Fibroblast of peridontal ligament (primary cell): ENCODE data around the gene RGS9.
"Not testable (repeated sequence)": the region's sequence is repeated elsewhere in the genome, so short reads cannot be mapped to it uniquely, and the experiment has no call there.

Experiments
- DNase-seq: peaks from one replicate; pipeline ENCODE4 v3.0.0-alpha.2; 2010; ENCODE audit errors: extremely low read depth

The RGS9 gene

GRCh38 chr17:65137021-65137939 lies at the start of gene RGS9:
TSS of gene RGS9 (plus strand) at chr17:65137370. CDS start at chr17:65137541, 171 bp downstream.
- peak; percentile 46 for DNase-seq

GRCh38 chr17:65088621-65089360 lies 48.4 kb upstream of the RGS9 start:
- DNase-seq: no peak

DNA sequence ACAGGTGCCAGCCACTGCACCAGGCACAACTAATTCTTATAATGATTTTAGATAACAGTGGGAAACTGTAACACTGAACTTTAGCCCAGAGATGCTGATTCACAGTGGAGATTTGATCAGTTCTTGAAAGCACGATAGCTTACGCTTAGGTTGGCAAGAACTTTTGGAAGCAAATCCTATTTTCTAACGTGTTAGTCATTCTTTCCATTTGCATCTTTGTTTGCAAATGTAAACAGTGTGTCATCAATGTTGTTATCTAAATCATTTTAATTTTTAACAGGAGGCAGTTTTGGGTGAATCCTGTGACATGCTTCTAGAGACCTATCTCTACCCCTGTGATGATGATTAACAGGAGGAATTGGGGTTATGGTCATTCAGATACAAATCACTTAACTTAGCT lies 44.9 kb upstream of the RGS9 start:
- peak; percentile 51 for DNase-seq

- DNase-seq: not testable (repeated sequence)
Measured at GRCh38 chr17:65092721-65093356, 44.3 kb upstream of the RGS9 start.

- no peak for DNase-seq
Measured at GRCh38 chr17:65093930-65094329, 43.2 kb upstream of the RGS9 start.

DNA sequence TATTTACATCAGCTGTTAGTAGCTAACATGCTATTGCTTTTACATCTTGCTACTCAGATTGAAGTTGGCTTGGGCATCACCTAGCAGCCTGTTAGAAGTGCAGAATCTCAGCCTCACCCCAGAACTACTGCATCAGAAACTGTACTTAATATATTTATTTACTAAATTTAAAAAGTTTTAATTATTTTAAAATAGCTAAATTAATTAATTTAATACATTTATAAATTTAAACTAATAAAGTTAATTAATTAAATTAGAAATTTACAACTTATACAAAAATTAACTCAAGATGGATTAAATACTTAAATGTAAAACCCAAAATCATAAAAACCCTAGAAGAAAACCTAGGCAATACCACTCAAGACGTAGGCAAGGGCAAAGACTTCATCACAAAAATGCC lies 41.7 kb upstream of the RGS9 start:
- DNase-seq: no peak

GRCh38 chr17:65096382-65096781 lies 40.8 kb upstream of the RGS9 start:
- not testable (repeated sequence) for DNase-seq

GRCh38 chr17:65097110-65097509 lies 40.1 kb upstream of the RGS9 start:
- no peak for DNase-seq

DNA sequence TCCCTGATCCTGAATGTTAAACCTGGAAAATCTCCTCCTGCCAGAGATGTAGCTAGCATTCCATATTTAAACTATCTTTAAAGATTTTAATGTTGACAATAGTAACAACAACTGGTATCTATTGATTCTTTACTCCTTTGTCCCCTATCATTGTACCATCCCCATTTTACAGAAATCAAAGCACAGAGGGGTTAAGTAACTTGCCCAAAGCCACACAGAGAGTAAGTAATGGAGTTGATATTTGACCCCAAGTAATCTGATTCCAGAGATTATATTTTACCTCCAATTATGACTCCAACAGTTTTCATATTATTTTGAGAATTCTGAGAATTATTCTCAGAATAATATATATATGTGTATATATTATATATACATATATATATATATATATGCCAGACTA lies 37.7 kb upstream of the RGS9 start:
- DNase-seq: no peak

- peak; percentile 89 for DNase-seq
Measured at GRCh38 chr17:65099941-65100315, 37.2 kb upstream of the RGS9 start.

GRCh38 chr17:65100316-65101140 lies 36.6 kb upstream of the RGS9 start:
- peak; percentile 78 for DNase-seq

DNA sequence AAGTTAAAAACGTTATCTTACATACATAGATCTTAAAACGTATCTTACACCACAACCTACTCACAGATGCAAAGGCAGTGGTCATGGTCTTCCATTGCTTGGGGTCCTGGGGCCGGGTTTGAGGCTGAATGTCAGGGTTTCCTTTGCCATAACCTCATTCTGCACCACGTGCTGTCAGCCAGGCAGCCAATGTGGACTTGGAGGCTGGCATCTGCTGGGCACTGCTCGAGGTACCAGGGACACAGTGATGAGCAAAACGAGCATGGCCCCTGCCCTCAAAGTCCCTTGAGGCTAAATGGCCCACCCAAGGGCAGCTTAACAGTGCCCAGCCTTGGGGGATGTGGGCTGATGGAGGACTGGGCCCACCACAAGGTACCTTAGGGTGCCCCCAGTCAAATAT lies 35.8 kb upstream of the RGS9 start:
- DNase-seq: no peak

DNA sequence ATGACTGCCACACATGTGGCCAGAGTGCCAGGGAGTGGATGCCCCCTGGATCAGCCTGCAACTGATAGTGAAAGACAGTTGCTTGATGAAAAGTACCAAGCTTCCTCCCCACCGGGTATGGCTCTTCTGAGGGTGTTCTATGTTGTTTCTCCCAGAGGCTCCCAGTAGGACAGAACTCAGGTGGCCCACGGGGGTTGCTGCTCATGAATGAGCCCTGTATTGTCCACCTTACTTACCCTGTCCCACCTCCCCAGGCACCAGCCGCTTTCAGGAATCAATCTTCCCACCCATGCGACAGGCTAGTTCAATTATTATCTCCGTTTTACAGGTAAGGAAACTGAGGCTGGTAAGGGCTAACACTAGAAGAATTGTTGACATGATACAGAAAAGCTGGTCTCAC lies 34.9 kb upstream of the RGS9 start:
- no peak for DNase-seq

GRCh38 chr17:65102788-65103187 lies 34.4 kb upstream of the RGS9 start:
- no peak for DNase-seq

DNA sequence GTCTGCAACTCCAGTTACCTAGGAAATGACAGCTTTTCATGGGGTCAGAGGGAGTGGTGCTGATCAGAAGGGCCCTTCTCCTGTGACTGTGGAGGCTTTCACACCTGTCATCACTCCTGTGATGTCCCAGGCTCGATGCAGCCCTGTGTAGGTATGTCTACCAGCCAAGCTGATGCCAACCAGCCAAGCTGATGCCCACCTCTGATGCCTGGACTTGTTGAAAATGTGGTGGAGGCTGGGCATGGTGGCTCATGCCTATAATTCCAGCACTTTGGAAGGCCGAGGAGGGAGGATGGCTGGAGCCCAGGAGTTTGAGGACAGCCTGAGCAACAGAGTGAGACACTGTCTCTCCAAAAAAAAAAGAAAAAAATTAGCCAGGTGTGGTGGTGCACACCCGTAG lies 33.7 kb upstream of the RGS9 start:
- no peak for DNase-seq

DNA sequence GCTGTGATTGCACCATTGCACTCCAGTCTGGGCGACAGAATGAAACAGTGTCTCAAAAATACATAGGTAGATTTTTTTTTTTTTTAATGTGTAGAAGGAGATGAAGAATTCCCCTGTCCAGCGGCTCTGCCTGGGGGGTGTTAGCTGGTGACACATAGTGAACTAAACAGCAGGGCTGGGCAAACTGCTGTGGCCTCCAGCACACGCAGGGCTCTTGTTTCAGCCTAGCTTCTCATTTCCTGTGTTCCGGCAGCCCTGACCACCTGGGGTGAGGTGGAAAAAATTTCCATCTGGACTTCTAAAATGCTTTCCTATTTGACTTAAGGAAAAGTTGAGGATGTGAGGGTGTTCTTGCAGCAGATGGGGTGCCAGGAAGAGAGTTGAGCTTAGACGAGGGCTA lies 33.3 kb upstream of the RGS9 start:
- no peak for DNase-seq

DNA sequence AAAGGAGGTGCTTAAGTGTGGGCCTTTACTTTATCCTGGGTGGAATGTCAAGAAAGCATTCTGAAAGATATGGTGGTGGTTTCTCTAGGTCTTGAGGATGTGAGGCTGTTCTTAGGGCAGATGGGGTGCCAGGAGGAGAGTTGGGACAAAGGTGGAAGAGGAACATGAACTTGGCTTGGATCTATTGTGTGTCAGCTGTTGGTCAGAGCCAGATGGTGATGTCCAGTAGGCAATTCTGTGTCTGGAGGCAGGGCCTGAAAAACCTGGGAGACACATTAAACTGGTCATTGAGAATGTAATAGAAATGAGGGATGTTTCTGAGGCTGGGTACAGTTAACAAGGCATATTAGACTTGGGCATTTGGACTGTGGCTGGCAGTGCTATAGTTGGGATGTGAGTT lies 32.6 kb upstream of the RGS9 start:
- DNase-seq: no peak

DNA sequence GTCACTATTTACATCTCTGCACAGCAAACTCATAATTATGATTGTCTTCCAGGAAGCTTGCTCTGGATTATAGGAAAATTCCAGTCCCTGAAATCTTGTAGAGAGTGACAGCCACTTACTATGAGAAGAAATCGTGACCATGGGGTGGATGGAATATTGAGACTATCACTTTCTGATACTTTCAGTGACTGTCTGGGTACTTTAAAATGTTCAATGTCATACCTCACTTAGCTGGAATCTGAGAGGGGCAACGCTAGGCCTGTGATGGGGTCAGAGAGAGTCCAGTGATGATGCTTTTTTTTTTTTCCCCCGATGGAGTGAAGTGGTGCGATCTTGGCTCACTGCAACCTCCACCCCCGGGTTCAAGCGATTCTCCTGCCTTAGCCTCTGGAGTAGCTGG lies 32.2 kb upstream of the RGS9 start:
- DNase-seq: no peak

GRCh38 chr17:65108152-65108551 lies 29.0 kb upstream of the RGS9 start:
- DNase-seq: no peak

DNA sequence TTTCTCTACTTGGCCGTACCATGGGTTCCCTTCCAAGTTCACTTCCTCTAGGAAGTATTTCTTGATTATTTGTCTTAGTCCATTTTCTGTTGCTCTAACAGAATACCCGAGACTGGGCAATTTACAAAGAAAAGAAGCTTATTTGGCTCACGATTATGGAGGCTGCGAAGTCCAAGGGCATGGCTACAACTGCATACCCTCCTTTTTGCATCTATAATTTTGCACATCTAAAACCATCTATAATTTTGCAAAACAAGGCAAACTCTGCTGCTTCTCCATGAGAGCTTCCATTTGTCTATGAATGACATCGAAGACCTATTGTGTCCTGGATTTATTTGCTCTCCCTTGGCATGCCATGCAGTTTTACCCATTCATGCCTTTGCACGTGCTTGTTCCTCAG lies 27.6 kb upstream of the RGS9 start:
- DNase-seq: no peak

- peak; percentile 64 for DNase-seq
Measured at GRCh38 chr17:65109990-65110680, 27.0 kb upstream of the RGS9 start.
